Measurements from ENCODE around the gene DHRSX. TPM values are rescaled to one million over a fixed set of nuclear protein-coding genes. Genes with fewer than 3 reads are reported as not detected.

DHRSX gene
- total and polyA plus RNA-seq, 7 donors: 12.5 to 25.2 (median 16.1) TPM

GRCh38 chrX:2376166-2376565 is 124.6 kb downstream of the DHRSX start:
- no peaks in the 10 kb centered on the region for H3K4me1 ChIP-seq
- no peak for TF ChIP-seq POLR2A (IDR thresholded peaks at IDR 0.05)
- TF ChIP-seq EP300 (IDR thresholded peaks at IDR 0.05): no peak
- DNase-seq: no peak
- H3K9me3 ChIP-seq: no peaks in the 10 kb centered on the region
- H3K4me3 ChIP-seq: no peak overlapping the region
- WGBS, 2 donors: 90 to 98% methylated on average over 6 of the region's 6 CpGs
- H3K27ac ChIP-seq: no peak overlapping the region
- no peaks in the 10 kb centered on the region for H3K36me3 ChIP-seq
- intact Hi-C loops (cut with DNase I): no loop called here
- no peaks in the 10 kb centered on the region for H3K27me3 ChIP-seq

DNA sequence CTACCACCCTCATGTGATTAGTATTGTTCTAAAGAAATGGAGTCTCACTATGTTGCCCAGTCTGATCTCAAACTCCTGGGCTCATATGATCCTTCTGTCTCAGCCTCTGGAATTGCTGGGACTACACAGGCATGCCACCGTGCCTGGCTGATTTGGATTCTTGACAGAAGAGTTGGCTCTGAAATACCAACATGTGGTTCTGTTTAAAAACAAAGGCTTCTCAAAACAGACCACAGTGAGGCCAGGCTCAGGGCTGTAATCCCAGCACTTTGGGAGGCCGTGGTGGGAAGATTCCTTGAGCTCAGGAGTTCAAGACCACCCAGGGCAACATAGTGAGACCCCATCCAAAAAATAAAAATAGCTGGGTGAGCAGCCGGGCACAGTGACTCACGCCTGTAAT is 126.7 kb downstream of the DHRSX start:
- H3K9me3 ChIP-seq: no peaks in the 10 kb centered on the region
- WGBS, 2 donors: 81 to 92% methylated on average over 4 of the region's 4 CpGs
- TF ChIP-seq, protein P1, sequence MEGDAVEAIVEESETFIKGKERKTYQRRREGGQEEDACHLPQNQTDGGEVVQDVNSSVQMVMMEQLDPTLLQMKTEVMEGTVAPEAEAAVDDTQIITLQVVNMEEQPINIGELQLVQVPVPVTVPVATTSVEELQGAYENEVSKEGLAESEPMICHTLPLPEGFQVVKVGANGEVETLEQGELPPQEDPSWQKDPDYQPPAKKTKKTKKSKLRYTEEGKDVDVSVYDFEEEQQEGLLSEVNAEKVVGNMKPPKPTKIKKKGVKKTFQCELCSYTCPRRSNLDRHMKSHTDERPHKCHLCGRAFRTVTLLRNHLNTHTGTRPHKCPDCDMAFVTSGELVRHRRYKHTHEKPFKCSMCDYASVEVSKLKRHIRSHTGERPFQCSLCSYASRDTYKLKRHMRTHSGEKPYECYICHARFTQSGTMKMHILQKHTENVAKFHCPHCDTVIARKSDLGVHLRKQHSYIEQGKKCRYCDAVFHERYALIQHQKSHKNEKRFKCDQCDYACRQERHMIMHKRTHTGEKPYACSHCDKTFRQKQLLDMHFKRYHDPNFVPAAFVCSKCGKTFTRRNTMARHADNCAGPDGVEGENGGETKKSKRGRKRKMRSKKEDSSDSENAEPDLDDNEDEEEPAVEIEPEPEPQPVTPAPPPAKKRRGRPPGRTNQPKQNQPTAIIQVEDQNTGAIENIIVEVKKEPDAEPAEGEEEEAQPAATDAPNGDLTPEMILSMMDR (IDR thresholded peaks at IDR 0.05): no peak
- TF ChIP-seq EP300 (IDR thresholded peaks at IDR 0.05) (no peak), POLR2AphosphoS5 (IDR thresholded peaks at IDR 0.05) (no peak), POLR2A (IDR thresholded peaks at IDR 0.05) (no peak)
- intact Hi-C loops (cut with DNase I): no loop called here
- H3K36me3 ChIP-seq: no peaks in the 10 kb centered on the region
- no peaks in the 10 kb centered on the region for H3K27me3 ChIP-seq
- no peaks in the 10 kb centered on the region for H3K4me1 ChIP-seq
- no peak overlapping the region for H3K27ac ChIP-seq
- H3K4me3 ChIP-seq: no peak overlapping the region
- DNase-seq: no peak

DNA sequence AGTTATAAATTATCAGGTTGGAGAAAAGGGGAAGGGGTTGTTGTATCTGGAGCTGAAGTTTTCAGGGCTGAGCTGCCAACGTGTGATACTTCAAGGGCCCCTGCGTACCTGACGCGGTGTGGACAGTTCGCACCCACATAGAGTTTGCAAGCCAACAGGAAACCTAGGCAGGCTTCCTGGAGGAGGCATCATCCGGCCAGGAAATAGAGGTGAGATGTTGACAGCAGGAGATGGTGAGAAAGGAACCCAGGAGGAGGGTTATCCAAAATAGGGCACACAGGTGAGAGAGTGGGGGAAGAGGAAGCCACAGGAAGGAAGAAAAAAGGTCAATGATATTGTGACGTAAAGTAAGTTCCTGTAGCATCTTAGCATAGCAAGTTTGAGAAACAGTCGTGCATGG is 127.2 kb downstream of the DHRSX start:
- TF ChIP-seq, protein P1 (IDR thresholded peaks at IDR 0.05): no peak
- TF ChIP-seq EP300 (IDR thresholded peaks at IDR 0.05) (no peak), POLR2AphosphoS5 (IDR thresholded peaks at IDR 0.05) (no peak), POLR2A (IDR thresholded peaks at IDR 0.05) (no peak)
- Histone ChIP-seq H3K4me3 (no peak overlapping the region), H3K27me3 (no peaks in the 10 kb centered on the region), H3K27ac (no peak overlapping the region), H3K36me3 (no peaks in the 10 kb centered on the region), H3K4me1 (no peaks in the 10 kb centered on the region), H3K9me3 (no peaks in the 10 kb centered on the region)
- no peak for DNase-seq
- WGBS, 2 donors: 86 to 93% methylated on average over 8 of the region's 8 CpGs
- intact Hi-C loops (cut with DNase I): no loop called here

- no peak for TF ChIP-seq EP300 (IDR thresholded peaks at IDR 0.05)
- TF ChIP-seq POLR2A (IDR thresholded peaks at IDR 0.05): no peak
- no peak for TF ChIP-seq POLR2AphosphoS5 (IDR thresholded peaks at IDR 0.05)
- intact Hi-C loops (cut with DNase I): no loop called here
- Histone ChIP-seq H3K27ac (no peak overlapping the region), H3K9me3 (no peaks in the 10 kb centered on the region), H3K27me3 (no peaks in the 10 kb centered on the region), H3K4me1 (no peaks in the 10 kb centered on the region), H3K4me3 (no peak overlapping the region), H3K36me3 (no peaks in the 10 kb centered on the region)
- DNase-seq: no peak
- 88 to 90% methylated on average over 20 of the region's 20 CpGs for WGBS, 2 donors
Measured at GRCh38 chrX:2371026-2371711, 129.6 kb downstream of the DHRSX start.

- Histone ChIP-seq H3K36me3 (no peaks in the 10 kb centered on the region), H3K27me3 (no peaks in the 10 kb centered on the region), H3K9me3 (no peaks in the 10 kb centered on the region), H3K4me1 (no peaks in the 10 kb centered on the region), H3K4me3 (no peak overlapping the region), H3K27ac (no peak overlapping the region)
- DNase-seq: no peak
- no peak for TF ChIP-seq POLR2AphosphoS5 (IDR thresholded peaks at IDR 0.05)
- TF ChIP-seq POLR2A (IDR thresholded peaks at IDR 0.05): no peak
- TF ChIP-seq EP300 (IDR thresholded peaks at IDR 0.05): no peak
- TF ChIP-seq, protein P1 (IDR thresholded peaks at IDR 0.05): no peak
- intact Hi-C loops (cut with DNase I): no loop called here
- 95 to 97% methylated on average over 8 of the region's 8 CpGs for WGBS, 2 donors
Measured at GRCh38 chrX:2370456-2370855, 130.3 kb downstream of the DHRSX start.

DNA sequence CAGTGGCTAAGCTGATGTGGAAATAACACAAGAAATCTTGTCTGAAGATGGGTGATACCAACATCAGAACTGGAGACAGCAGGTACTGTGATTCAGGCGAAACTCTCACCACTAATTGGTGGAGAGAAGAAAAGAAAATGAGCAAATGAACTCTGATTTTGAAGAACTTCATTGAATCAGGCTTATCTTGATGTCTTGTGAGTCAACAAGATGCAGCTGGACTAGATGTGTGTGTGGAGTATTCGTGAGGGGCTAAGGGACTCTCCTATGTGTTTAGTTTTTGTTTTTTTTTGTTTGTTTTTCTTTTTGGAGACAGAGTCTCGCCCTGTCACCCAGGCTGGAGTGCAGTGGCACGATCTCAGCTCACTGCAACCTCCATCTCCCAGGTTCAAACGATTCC is 131.6 kb downstream of the DHRSX start:
- DNase-seq: no peak
- H3K4me3 ChIP-seq: no peak overlapping the region
- H3K36me3 ChIP-seq: no peaks in the 10 kb centered on the region
- H3K27ac ChIP-seq: no peak overlapping the region
- WGBS, 2 donors: 91% methylated on average over 5 of the region's 5 CpGs
- intact Hi-C loops (cut with DNase I): no loop called here
- TF ChIP-seq, protein P1 (IDR thresholded peaks at IDR 0.05): no peak
- TF ChIP-seq EP300 (IDR thresholded peaks at IDR 0.05) (no peak), POLR2AphosphoS5 (IDR thresholded peaks at IDR 0.05) (no peak), POLR2A (IDR thresholded peaks at IDR 0.05) (no peak)
- no peaks in the 10 kb centered on the region for H3K9me3 ChIP-seq
- H3K4me1 ChIP-seq: no peaks in the 10 kb centered on the region
- no peaks in the 10 kb centered on the region for H3K27me3 ChIP-seq
